Right kidney (tissue), 1 donor: ENCODE measurements around the gene CHRNA1.
A peak's percentile ranks its signal among the peaks of the same experiment; 100 is the strongest.

Experiments
- DNase-seq: peaks from one replicate; pipeline ENCODE4 v3.0.0-alpha.2; 2016

The CHRNA1 gene

DNA sequence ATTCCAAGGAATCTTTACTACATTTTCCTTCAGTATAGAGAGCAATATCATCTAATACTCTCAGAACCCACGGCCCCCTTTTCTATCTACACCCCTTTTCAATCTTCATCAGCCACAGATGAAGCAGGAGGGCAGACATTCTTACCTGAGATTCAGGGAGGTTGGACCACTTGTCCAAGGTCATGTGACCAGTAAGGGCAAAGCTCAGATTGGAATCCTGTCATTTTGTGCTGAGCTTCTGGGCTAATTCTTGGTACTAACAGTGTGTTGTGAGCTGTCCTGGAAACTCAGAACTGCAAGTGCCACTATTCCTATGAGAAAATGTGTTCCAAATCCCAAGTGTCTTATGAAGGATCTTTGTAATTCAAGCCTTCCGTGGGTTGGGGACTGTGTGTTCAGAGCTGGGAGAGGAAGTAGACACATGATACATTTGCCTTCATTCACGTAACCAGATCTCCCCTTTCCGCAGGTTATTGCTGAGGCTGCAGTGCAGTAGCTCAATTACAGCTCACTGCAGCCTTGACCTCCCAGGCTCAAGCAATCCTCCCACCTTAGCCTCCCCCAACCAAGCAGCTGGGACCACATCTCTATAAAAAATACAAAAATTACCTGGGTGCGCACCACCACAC, 3.3 kb downstream of the CHRNA1 start:
- DNase-seq: no peak

DNA sequence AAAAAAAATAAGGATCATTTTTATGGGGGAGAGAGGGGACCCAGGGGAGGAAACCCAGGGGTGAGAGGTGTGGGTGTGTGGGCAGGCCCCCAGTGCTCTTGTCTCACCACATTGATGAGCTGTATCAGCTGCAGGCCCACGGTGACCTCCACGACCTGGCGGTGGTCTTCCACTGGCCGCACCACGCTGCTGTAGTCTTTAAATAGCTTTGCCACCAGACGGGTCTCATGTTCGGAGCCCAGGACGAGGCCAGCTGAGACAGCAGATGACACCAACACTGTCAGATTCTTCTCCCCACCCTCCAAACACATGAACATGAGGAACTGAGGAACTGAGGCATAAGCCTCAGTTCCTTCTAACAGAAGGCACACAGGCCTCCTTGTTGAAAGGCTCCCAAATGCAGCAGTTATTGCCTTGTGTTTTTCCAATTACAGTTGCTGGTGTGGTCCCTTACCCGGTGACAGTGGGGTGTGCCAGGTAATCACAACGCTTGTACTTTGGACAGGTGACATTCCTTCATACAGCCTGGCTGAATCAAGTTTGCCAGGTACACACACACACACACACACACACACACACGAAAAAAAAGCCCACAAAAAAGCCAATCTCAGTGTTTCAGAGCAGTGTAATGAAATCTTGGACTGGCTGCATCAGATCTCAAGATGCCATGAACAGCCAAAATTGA, 4.7 kb downstream of the CHRNA1 start:
- DNase-seq: no peak

DNA sequence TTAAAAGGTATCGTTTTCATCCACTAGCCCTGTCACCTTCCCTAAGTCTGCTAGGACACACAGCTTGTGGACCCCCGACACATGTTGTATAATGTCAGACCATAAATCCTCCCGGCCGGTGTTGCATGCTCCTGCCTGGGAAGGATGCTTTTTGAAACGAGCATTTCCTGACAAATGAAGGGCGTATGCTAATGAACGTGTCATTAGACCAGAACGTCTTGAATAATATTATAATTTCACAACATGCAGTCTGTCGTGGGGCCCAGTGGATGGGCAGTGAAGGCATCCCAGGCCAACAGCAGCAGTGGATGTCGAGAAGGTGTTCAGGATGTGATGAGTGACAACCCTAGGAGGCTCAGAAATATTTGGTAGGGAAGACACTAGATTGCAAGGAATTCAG, 7.5 kb downstream of the CHRNA1 start:
- no peak for DNase-seq

DNA sequence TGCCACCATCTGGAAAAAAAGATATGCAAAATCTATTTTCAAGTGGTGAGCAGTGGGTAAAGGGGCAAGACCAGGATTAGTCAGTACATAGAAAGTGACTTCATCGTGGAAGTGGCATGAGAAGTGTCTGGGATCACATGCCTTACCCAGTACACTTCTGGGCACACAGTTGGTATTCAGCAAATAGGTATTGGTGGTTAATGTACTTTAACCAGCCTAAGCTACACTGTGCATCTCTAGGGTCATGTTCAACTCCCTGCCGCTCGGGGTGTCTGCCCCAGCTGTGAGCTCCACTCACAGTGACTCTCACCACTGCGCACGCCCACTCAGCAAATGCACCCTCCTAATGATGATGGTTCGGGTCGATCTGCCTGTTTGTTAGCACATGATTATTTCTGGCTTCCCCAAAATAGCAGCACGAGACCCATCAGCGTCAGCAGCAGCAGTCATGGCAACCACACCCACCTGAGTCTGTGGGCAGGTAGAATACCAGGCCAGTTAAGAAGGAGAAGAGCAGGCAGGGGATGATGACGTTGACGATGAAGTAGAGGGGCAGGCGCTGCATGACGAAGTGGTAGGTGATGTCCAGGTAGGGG, 11.1 kb downstream of the CHRNA1 start:
- no peak for DNase-seq

DNA sequence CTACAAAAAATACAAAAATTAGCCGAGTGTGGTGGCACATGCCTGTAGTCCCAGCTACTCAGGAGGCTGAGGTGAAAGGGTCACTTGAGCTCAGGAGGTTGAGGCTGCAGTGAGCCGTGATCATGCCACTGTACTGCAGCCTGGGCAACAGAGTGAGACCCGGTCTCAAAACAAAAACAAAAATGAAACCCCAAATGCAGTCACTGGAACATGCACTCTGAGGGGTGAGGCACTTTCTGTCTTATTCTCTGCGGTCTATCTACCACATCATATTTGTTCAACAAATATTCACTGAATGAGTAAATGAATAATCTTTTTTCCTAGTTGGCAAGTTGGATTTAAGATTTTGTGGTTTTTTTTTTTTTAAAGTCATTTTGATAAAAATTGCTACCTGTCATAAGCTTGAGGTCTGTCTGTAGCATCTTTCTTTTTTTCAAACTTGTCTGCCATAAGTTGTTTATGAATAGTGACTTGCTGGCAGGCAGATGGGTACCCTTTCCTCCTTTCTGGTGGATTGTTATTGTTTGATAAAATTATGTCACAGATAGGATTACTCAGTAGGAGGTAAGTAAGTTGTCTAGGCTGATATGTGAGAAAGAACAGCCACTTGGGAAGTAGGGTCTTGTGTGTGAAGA, 11.8 kb downstream of the CHRNA1 start:
- no peak for DNase-seq

DNA sequence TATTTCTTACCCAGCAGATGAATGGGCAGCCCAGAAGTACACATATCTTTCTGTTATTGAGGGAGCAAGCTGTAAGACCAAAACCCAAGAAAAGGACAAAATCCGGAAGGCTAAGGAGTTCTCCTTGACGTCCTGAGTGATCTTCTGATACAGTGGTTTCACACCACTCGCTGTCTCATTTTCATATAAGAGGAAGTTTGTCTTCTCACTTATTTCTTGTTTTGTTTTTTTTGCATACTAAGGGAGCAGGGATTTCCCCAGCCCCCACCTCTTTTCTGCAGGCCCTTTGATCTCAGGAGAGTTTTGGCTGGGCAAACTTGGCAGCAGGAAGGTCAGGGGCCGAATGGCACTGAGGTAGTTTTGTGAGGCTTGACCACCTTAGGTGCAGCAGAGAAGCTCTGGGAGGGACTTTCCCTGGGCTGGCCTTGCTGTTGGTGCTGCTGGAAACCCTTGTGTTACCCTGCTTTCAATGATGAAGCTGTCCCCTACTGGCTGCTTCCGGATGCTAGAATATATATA, 13.3 kb downstream of the CHRNA1 start:
- DNase-seq: no peak

DNA sequence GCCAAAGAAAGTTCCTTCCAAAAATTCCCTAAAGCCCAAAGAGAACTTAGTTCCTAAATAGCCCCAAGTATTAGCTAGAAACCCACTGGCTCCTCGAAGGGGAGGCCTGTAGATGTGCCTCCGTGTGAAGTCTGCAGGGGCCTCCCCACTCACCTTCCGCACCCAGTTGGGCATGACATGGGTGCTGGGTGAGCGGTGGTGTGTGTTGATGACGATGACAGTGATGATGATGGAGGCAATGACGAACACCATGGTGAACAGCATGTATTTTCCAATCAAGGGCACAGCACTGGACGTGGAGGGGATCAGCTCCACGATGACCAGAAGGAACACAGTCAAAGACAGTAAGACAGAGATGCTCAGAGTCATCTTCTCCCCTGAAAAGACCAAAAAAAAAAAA, 14.5 kb downstream of the CHRNA1 start:
- DNase-seq: no peak

DNA sequence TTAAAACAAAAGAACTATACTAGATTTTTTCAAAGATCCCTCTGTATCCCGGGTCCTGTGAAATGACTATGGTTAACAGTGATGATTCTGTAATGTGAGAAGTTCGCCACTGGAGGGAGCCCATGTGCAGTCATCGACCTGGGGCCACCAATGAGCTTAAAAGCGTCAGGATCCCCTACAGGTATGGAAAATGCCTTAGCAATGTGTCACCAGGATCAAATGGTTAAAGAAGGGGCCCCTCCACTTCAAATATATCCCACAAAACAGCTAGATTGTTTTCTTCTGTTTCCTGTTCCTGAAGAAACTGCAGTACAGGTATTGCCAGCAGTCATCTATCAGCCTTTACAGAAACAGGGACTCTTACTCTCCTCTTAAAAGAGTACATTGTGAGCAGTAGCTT, 15.3 kb downstream of the CHRNA1 start:
- DNase-seq: peak; percentile 43

DNA sequence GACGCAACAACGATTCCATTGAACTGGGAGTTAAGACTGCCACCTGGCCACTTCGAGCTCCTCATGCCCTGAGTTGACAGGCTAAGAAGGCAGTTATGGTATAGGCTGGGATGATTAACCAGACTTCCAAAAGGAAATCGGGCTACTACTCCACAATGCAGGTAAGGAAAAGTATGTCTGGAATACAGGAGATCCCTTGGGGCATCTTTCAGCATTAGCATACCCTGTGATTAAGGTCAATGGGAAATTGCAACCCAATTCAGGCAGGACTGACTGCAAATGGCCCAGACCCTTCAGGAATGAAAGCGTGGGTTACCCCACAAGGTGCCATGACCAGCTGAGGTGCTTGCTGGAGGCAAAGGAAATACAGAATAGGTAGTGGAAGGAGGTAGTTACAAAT, 19.1 kb downstream of the CHRNA1 start:
- no peak for DNase-seq

DNA sequence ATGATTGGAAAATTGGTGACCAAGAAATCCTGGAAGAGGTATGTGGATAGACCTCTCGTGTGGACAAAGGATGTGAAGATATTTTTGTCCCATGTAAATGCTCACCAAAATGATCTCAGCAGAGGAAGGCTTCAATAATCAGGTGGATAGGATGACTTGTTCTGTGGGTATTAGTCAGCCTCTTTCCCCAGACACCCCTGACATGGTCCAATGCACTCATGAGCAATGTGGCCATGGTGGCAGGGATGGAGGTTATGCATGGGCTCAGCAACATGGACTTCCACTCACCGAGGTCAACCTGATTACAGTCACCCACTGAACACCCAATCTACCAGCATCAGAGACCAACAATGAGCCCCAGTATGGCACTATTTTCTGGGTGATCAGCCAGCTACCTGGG, 20.2 kb downstream of the CHRNA1 start:
- DNase-seq: no peak

DNA sequence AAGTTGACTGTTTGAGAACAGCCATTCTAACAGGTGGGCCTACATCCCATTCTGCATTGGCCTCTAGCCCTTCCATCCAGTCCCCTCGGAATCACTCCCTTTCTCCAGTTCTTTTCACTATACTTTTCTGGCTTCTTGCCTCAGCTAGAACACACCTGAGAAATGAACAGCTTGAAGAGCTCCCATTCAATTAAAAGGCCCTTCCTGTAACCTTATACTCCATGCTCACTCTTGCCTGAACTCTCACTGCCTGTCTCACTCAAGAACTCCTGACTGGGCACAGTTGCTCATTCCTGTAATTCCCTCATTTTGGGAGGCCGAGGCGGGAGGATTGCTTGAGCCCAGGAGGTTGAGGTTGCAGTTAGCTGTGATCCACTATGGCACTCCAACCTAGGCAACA, 23.6 kb downstream of the CHRNA1 start:
- no peak for DNase-seq

DNA sequence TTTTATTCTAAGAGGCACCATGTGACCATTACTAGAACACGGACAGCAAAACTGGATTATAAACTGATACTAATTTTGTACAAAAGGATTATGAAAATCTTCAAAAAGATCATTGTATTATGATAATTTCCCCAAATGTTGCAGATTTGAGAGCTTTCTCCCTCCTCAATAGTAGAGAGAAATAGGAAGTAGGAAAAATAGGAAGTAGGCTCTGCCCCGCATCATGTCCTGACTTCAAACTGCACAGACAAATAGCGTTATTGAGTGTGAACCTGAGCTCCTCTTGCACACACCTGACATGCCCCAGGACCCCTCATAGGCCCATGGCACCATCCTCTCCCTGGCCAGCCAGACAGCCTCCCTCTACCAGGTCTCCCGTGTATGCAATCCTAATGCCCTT, 25.4 kb downstream of the CHRNA1 start:
- no peak for DNase-seq

DNA sequence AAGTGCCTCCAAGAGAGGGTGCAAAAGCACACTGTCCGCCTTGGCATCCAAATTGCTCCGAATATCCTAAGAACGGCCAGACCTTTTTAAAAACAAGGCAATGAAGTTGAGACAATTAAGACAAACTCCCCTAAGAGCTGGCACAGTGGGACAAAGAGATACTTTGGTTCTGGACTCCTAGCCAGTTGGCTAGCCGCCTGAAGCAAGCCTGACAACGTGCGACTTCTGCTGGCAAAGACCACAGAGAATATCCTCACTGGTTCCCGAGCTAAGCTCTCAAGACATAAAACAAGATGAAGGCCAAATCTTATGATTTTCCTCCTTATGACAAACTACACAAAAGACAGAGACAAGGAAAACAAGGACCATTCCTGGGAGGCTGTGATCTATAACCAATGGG, 32.7 kb downstream of the CHRNA1 start:
- no peak for DNase-seq

DNA sequence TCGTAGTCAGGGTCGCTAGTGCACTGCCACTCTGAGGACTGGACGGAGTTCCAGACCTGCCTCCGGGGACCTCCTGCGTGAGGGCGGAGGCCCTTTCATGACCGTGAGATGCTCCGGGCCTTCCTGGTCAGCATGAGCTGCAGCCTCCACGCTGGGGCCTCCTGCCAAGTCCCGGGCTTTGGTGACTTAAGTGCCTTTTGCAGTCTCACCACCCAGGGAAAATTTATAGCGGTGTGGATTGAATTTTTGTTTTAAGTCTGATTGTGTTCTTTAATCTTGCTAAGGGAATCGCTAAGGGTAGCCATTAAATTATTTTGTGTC, 33.6 kb downstream of the CHRNA1 start:
- DNase-seq: no peak

DNA sequence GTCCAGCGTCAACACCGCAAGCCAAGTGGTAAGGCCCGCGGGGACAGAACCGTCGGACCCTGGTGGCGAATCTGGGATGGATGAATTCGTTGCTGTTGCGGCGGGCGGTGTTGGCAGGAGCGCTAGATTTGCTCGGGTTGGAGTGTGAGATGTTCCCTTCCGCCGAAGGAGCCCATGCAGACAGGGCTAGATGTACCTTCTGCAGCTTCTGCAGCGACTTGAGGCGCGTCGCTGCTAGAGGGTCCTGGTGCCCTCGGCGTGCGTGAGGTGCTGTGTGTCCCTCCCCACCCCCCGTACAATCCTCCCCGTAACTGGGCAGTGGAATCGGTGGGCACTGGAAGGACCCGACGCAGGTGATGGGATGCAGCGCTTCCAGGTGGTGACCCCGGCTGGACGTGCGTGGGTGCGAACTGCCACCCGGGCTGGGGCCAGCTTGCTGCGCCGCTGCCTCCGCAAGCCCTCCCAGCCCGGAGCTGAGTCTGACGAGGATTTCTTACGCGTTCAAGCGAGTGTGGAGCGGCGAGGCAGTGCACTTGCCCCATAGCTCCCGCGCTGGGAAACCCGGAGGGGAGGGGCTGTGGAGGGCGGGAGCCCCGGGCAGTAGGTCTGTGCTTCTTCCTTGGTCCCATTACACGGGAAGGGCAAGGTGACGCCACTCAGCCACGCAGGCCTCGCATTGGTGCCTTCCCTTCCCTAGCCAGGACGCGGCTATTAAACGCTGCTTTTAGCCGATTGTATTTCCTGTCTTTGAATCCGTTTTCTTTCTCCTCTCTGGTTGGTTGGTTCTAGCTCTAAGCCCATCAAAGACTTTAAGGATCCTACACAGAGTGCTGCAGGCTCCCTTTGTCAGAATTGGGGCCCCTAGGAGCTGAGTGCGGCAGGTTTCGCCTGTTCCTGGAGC, 34.2 kb downstream of the CHRNA1 start:
- peak; percentile 54 for DNase-seq

DNA sequence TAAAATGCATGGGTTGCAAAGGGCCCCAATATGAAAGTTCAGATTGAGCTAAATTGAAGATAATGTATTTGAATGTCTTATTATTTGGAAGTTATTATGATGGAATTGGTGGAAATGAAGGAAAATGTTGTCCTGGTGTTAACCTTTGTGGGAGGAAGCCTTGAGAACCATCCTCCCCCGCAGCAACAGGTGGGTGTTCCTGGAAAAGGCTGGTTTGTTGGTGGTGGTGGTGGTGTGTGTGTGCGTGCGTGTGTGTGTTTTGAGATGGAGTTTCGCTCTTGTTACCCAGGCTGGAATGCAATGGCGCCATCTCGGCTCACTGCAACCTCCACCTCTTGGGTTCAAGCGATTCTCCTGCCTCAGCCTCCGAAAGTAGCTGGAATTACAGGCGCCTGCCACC, 36.2 kb downstream of the CHRNA1 start:
- DNase-seq: no peak

DNA sequence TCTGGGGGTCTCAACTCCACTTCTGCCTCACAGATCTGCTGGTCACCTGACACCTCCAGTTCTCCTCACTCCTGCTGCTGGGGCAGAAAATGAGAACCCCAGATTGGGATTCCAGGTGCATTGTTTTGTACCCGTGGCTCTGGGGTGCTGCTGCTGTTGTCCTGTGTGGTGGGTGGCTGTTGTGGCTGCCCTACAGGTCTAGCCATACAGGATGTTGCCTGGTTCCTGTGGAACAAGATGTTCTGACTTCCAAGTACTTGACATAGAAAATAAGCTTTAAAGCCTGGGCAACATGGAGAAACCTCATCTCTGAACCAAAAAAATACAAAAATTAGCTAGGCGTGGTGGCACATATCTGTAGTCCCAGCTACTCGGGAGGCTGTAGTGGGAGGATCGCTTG, 38.1 kb downstream of the CHRNA1 start:
- no peak for DNase-seq

DNA sequence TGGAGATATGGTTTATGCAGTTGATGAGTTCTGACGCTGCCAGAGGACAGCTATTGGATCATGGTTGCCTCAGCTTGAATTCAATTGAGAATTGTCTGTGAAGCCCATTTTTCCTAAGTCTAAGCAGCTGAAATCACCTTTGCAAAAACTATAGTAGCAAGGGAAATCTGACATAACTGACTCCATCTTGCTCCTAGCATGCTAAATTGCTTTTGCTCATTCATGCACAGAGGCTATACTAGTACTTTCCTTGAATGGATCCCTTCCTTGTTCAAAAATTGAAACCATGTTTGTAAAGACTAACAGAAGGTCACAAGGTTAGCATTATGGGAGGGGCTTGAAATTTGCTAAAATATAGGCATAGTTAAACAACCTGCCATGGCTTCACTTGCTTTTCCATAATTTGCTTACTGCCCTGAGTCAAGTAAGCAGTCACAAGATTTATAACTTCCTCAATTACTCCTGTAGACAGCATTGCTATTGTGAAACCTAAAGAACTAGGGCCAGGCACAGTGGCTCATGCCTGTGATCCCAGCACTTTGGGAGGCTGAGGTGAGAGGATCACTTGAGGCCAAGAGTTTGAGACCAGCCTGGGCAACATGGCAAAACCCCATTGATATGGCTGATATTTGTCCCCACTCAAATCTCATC, 41.2 kb downstream of the CHRNA1 start:
- DNase-seq: no peak

DNA sequence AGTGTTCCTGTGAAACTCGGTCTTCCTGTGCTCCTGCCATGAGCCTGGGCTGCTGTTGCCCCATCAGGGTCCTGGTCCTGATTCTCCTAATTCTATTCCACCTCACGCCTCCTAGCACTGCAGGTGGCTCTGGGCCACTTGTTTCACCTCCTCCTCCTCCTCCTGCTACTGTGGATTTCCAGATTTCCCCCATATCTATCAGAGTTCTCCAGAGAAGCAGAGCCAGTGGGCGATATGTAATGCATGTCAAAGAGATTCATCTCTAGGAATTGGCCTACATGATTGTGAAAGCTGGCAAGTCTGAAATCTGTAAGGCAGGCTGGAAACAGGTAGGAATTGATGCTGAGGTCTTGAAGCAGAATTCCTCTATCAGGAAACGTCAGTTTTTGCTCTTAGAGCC, 45.3 kb downstream of the CHRNA1 start:
- DNase-seq: no peak

DNA sequence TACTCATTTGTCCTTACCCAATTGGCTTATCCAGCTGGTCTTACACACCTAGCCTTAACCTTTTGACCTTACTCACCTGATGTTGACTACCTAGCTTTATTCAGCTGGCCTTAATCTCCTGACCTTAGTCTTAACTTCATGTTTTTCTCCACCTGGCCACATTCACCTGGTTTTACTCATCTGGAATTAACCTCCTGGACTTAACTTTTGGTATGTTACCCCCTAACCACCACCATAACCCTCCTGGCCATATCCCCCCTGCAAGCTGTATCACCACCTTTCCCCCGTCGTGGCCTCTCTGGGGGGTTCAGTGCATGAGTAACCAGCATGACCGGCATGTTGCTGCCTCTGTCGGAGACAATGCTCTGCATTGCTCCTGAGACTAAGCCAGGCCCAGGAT, 45.7 kb downstream of the CHRNA1 start:
- DNase-seq: no peak

DNA sequence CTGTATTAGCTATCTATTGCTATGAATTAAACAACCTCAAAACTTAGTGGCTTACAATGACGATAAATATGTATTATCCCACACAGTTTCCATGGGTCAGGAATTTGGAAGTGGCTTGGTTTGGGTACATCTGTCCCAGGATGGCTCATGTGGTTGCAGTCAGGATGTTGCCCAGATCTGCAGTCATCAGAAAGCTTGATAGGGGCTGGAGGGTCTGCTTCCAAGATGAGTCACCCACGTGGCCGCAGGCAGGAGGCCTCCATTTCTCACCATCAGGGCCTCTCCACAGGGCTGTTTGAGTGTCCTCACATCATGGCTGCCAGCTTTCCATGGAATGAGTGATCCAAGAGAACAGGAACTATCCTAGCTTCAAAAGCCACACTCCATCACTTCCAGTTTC, 46.4 kb downstream of the CHRNA1 start:
- no peak for DNase-seq

DNA sequence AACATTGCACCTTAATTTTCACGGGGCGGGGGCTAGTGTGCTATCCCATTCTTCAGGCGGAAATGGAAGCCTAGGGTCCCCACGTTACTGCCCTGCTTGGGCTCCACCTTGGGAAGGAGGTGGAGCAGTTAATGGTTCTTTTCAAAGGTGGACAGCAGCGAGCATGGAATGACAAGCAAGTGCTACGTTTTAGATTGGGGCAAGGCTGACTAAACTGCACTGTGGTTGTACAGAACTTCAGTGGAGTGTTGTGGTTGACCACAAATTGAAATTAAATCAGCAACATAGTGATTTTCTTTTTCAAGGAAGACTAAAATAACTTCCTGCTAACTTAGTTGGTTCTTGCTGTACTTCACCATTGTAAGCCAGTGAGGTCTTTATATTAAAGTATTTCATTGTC, 47.0 kb downstream of the CHRNA1 start:
- DNase-seq: no peak
